Superior temporal gyrus (tissue), 1 donor: ENCODE results near the gene ARRB1.
"Not testable (repeated sequence)": the region's sequence is repeated elsewhere in the genome, so short reads cannot be mapped to it uniquely, and the experiment has no call there.

Experiments
- DNase-seq: peaks from one replicate; pipeline ENCODE4 v3.0.0-alpha.2; 2016; ENCODE audit errors: extremely low spot score

Gene ARRB1

GRCh38 chr11:75344186-75344585 lies 7.3 kb downstream of the ARRB1 start:
- DNase-seq, result no peak

- DNase-seq, result no peak
Observed at GRCh38 chr11:75342966-75343870, 8.2 kb downstream of the ARRB1 start.

GRCh38 chr11:75342231-75342918 lies 9.1 kb downstream of the ARRB1 start:
- no peak for DNase-seq

GRCh38 chr11:75341612-75342011 lies 9.8 kb downstream of the ARRB1 start:
- no peak for DNase-seq

- DNase-seq, result no peak
Observed at GRCh38 chr11:75339685-75340409, 11.6 kb downstream of the ARRB1 start.

GRCh38 chr11:75338516-75339208 lies 12.8 kb downstream of the ARRB1 start:
- DNase-seq, result no peak

GRCh38 chr11:75337195-75337654 lies 14.2 kb downstream of the ARRB1 start:
- DNase-seq, result no peak

- no peak for DNase-seq
Observed at GRCh38 chr11:75334976-75335375, 16.5 kb downstream of the ARRB1 start.

- no peak for DNase-seq
Observed at GRCh38 chr11:75334402-75334891, 17.0 kb downstream of the ARRB1 start.

GRCh38 chr11:75333807-75334140 lies 17.7 kb downstream of the ARRB1 start:
- no peak for DNase-seq

GRCh38 chr11:75333022-75333806 lies 18.2 kb downstream of the ARRB1 start:
- no peak for DNase-seq

GRCh38 chr11:75331761-75332160 lies 19.7 kb downstream of the ARRB1 start:
- not testable (repeated sequence) for DNase-seq

GRCh38 chr11:75331304-75331703 lies 20.2 kb downstream of the ARRB1 start:
- DNase-seq, result not testable (repeated sequence)

- not testable (repeated sequence) for DNase-seq
Observed at GRCh38 chr11:75330886-75331285, 20.6 kb downstream of the ARRB1 start.

- DNase-seq, result no peak
Observed at GRCh38 chr11:75330291-75330690, 21.2 kb downstream of the ARRB1 start.

- peak; percentile 90 for DNase-seq
Observed at GRCh38 chr11:75328426-75329277, 22.8 kb downstream of the ARRB1 start.

GRCh38 chr11:75326439-75326810 lies 25.0 kb downstream of the ARRB1 start:
- no peak for DNase-seq

- DNase-seq, result peak; percentile 86
Observed at GRCh38 chr11:75325713-75326438, 25.6 kb downstream of the ARRB1 start.

- no peak for DNase-seq
Observed at GRCh38 chr11:75324740-75325139, 26.7 kb downstream of the ARRB1 start.
